Activated T-cell treated with anti-CD3 and anti-CD28 coated beads, Interleukin-2, amount 50 U/mL, for 4 hours (primary cell): ENCODE data around the gene TREML4. TPM values are rescaled to one million over a fixed set of nuclear protein-coding genes. Genes with fewer than 3 reads are reported as not detected.

Experiments used
- ATAC-seq, 2 donors: fragments of 200-7000 bp; cut with Tn5 transposase; one replicate each; pipeline ENCODE4 v1.10.0; 2021
- DNase-seq: peaks from one replicate; pipeline ENCODE4 v3.0.0-alpha.2; 2020
- H3K27me3 Mint-ChIP-seq: one replicate; pipeline ENCODE4 v1.8.0; 2021; ENCODE audit warnings: low read depth, mixed read lengths
- H3K36me3 Mint-ChIP-seq: one replicate; pipeline ENCODE4 v1.8.0; 2022; ENCODE audit warnings: mixed read lengths; ENCODE audit not compliant: insufficient read depth
- H3K4me1 Mint-ChIP-seq: one replicate; pipeline ENCODE4 v1.8.0; 2021; ENCODE audit warnings: low read depth, mixed read lengths
- H3K4me3 Mint-ChIP-seq: one replicate; pipeline ENCODE4 v1.8.0; 2021; ENCODE audit warnings: mild to moderate bottlenecking, moderate library complexity, mixed read lengths
- H3K9me3 Mint-ChIP-seq: one replicate; pipeline ENCODE4 v1.8.0; 2021; ENCODE audit warnings: mixed read lengths
- total RNA-seq, 3 donors: library from RNA; stranded (reverse); gene quantifications; one replicate each; pipeline ENCODE4 v1.2.1, GENCODE V29; 2021

The TREML4 gene
- total RNA-seq, 3 donors from 2014 or later = not detected

GRCh38 chr6:41197234-41197633, 30.9 kb upstream of the TREML4 start:
- H3K4me3 Mint-ChIP-seq = no peak overlapping the region
- peaks cover 10% of the 10 kb centered on the region for H3K36me3 Mint-ChIP-seq
- H3K27me3 Mint-ChIP-seq = no peaks in the 10 kb centered on the region
- H3K4me1 Mint-ChIP-seq = peaks cover 82% of the 10 kb centered on the region
- DNase-seq (no peak), ATAC-seq (no peak)
- no peaks in the 10 kb centered on the region for H3K9me3 Mint-ChIP-seq

GRCh38 chr6:41199552-41200246, 28.4 kb upstream of the TREML4 start:
- H3K27me3 Mint-ChIP-seq = no peaks in the 10 kb centered on the region
- no peak for DNase-seq
- peaks cover 84% of the 10 kb centered on the region for H3K4me1 Mint-ChIP-seq
- ATAC-seq = peak; percentile 70 to 74
- no peaks in the 10 kb centered on the region for H3K9me3 Mint-ChIP-seq
- H3K4me3 Mint-ChIP-seq = peak overlapping the region; percentile 53
- peaks cover 10% of the 10 kb centered on the region for H3K36me3 Mint-ChIP-seq

DNA sequence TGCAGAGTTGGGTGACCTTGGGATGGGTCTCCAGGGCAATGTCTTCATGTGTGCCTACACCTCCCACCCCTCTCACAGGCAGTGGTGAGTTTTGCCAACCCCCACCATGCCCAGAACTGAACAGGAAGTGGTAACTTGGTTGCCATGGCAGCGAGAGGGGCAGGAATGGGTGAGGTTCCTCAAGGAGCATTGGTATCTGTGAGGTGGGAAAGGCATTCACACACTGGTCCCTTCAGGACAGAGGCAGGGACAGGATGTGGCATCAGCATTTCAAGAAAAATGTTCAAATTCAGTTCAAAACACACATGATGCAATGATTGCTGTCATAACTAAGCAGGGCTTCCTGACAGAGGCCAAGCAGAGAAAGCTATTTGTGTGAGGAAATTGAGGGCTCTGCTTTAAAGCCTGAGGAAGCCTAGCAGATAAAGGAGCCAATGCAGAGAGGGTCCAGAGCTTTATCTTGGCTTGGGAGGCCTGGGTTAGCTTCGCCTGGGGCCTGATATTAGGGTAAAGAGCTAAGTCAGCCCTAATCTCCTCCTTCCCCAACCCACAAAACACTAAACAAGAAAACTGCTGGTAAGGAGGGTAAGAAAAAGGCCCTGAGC, 27.8 kb upstream of the TREML4 start:
- H3K4me1 Mint-ChIP-seq = peaks cover 77% of the 10 kb centered on the region
- no peaks in the 10 kb centered on the region for H3K27me3 Mint-ChIP-seq
- H3K36me3 Mint-ChIP-seq = peaks cover 8% of the 10 kb centered on the region
- no peaks in the 10 kb centered on the region for H3K9me3 Mint-ChIP-seq
- H3K4me3 Mint-ChIP-seq = peak overlapping the region; percentile 53
- DNase-seq = peak; percentile 22
- ATAC-seq = peak; percentile 24 to 39

DNA sequence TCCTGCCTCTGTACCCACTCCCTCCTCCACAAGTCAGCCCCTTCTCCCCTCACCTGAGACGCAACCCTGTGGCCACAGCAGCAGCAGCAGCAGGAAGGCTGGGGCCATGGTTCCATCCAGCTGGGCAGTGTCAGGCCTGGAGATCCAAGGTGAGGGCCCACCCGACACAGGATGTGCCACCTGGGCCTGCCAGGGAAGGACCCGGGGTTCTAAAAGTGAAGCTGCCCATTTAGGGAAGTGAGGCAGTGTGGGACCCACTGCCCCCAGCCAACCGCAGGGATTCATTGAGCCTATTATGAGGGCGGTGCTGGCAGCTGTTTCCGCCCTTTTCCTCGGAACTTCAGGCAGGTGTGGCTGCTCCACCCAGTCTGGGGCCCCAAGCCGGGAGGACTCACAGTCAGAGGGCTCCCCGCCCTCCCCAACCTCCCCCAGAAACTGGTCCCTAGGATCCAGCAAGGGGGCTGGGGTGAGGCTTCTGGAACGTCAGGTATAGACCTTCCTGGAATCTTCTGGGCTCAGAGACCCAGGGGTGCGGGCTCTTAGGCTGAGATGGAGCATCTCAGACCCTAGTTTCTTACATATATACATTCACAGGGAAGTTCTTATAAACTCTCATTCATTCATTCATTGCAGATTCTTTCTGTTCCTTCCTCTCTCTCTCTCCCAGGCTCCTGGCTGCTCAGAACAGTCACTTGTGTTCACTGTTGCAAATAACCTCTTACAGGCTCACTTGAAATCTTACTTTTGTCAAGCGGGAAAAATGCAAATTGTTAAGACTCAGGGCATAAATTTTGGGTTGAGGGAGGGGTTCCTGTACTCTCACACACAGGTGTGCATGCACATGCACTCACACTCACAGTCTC, 27.0 kb upstream of the TREML4 start, which contains the start of gene TREML2:
Gene TREML2 (minus strand): TSS at position 249 of the 863 bp plus-strand sequence. CDS start 141 bp downstream, at position 108.
- H3K27me3 Mint-ChIP-seq = no peaks in the 10 kb centered on the region
- ATAC-seq (peak; percentile 18 to 33), DNase-seq (no peak)
- H3K9me3 Mint-ChIP-seq = no peaks in the 10 kb centered on the region
- peaks cover 8% of the 10 kb centered on the region for H3K36me3 Mint-ChIP-seq
- H3K4me1 Mint-ChIP-seq = peaks cover 72% of the 10 kb centered on the region
- H3K4me3 Mint-ChIP-seq = peak within 1 kb of the TSS; percentile 53

DNA sequence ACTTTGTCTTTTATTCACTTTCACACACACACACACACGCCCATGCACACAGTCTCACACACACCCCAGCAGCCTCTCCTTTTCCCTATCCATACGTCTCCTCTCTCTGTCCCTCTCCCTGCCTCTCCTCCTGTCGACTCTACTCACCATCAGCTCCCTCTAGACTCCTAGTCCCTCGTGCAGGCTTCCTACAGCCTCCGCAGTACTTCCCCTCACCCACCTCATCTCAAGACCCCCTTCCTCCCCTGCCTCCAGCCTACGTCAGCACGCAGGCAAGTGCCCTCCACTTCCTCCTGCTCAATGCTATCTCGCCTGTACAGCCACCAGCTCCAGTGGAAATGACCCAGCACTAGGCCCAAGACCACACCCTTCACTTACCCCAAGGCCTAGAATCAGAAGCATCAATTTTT, 26.4 kb upstream of the TREML4 start:
- H3K4me1 Mint-ChIP-seq = peaks cover 67% of the 10 kb centered on the region
- H3K27me3 Mint-ChIP-seq = no peaks in the 10 kb centered on the region
- H3K9me3 Mint-ChIP-seq = no peaks in the 10 kb centered on the region
- ATAC-seq (no peak), DNase-seq (no peak)
- peaks cover 4% of the 10 kb centered on the region for H3K36me3 Mint-ChIP-seq
- peak overlapping the region; percentile 53 for H3K4me3 Mint-ChIP-seq

GRCh38 chr6:41204156-41204555, 24.0 kb upstream of the TREML4 start:
- peaks cover 57% of the 10 kb centered on the region for H3K4me1 Mint-ChIP-seq
- no peak overlapping the region for H3K4me3 Mint-ChIP-seq
- H3K27me3 Mint-ChIP-seq = no peaks in the 10 kb centered on the region
- no peak for ATAC-seq
- H3K9me3 Mint-ChIP-seq = peaks cover 6% of the 10 kb centered on the region
- no peak for DNase-seq
- H3K36me3 Mint-ChIP-seq = no peaks in the 10 kb centered on the region

DNA sequence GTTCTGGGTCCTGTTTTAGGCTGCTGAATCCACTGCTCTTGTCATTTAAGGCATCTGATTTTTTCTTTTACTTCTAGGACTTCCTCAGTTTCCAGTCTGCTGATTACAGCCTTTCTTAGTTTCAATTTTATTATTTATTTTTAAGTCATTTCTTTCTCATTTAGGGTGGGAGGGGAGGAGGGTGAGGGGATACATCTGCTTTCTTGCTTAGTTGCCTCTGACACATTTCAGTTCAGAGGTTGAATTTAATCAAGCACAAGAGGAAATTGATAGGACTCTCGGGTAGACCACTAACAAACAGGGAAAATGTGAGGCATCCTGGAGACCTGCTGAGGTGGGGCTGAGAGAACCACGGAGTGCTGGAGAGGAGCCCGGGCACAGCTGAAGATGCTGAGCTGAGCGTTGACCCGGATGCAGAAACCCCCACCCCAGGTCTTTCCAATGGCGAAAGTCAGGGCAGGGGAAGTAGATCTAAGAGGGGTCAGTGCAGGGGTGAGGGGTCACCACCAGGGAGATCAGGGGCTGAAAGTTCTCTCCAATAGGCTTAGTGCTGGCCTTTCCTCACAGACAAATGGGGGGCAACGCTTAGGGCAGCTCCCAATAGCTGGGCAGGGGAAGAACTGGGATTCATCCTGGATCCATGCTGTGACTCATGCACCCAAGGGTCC, 19.6 kb upstream of the TREML4 start:
- Mint-ChIP-seq H3K4me3 (no peak overlapping the region), H3K36me3 (no peaks in the 10 kb centered on the region), H3K27me3 (peaks cover 1% of the 10 kb centered on the region), H3K9me3 (peaks cover 6% of the 10 kb centered on the region), H3K4me1 (peaks cover 27% of the 10 kb centered on the region)
- DNase-seq (no peak), ATAC-seq (no peak)

GRCh38 chr6:41209547-41210320, 18.4 kb upstream of the TREML4 start:
- H3K27me3 Mint-ChIP-seq = peaks cover 5% of the 10 kb centered on the region
- ATAC-seq = no peak
- peaks cover 14% of the 10 kb centered on the region for H3K9me3 Mint-ChIP-seq
- H3K36me3 Mint-ChIP-seq = peaks cover 3% of the 10 kb centered on the region
- H3K4me1 Mint-ChIP-seq = peaks cover 21% of the 10 kb centered on the region
- DNase-seq = no peak
- H3K4me3 Mint-ChIP-seq = no peak overlapping the region

GRCh38 chr6:41214559-41215238, 13.4 kb upstream of the TREML4 start:
- Mint-ChIP-seq H3K27me3 (peaks cover 5% of the 10 kb centered on the region), H3K4me3 (no peak overlapping the region), H3K4me1 (peaks cover 10% of the 10 kb centered on the region), H3K36me3 (peaks cover 3% of the 10 kb centered on the region), H3K9me3 (peaks cover 8% of the 10 kb centered on the region)
- DNase-seq = no peak
- no peak for ATAC-seq

- H3K4me1 Mint-ChIP-seq = peaks cover 4% of the 10 kb centered on the region
- H3K27me3 Mint-ChIP-seq = peaks cover 5% of the 10 kb centered on the region
- no peak overlapping the region for H3K4me3 Mint-ChIP-seq
- ATAC-seq (no peak), DNase-seq (no peak)
- H3K9me3 Mint-ChIP-seq = peaks cover 12% of the 10 kb centered on the region
- H3K36me3 Mint-ChIP-seq = peaks cover 3% of the 10 kb centered on the region
Measured at GRCh38 chr6:41215777-41216176, 12.4 kb upstream of the TREML4 start.

DNA sequence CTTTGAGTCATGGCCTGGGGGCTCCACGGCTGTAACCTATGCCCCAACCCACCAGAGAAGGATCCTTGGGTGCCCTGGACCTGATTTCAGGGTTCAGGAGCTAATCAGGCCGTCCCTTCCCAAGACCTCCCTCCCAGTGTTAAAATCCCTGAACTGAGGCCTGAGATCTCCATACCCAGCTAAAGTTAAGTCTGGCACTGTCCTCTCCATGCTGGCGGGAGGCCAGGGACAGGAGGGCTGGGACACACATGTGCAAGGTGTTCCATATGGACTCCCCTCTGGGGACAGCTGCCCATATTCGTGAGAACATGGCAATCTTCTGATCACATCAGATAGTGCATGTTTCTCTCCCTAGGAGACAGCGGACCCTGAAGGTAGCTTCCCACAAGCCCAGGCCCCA, 11.5 kb upstream of the TREML4 start:
- Mint-ChIP-seq H3K27me3 (peaks cover 5% of the 10 kb centered on the region), H3K36me3 (peaks cover 3% of the 10 kb centered on the region), H3K4me1 (peaks cover 4% of the 10 kb centered on the region), H3K4me3 (no peak overlapping the region), H3K9me3 (peaks cover 14% of the 10 kb centered on the region)
- DNase-seq = no peak
- ATAC-seq = no peak

DNA sequence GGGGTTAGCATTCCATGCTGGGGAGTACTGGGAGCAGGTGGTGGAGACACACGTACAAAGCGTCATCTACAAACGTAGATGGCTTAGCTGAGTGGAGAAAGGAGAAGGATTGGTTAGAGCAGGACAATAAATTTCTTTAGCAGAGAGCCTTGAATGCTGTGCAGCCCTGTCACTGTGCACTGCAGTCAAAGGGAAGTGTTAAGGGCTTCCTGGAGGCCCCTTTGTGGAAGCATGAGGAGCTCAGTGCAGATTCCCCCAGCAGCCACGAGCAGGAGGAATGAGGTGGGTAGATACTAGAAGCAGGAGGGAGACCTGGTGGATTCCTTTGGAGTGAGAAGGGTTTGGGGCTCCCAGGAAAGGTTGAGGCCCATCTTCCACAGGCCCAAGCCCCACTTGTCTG, 6.1 kb upstream of the TREML4 start:
- peaks cover 4% of the 10 kb centered on the region for H3K27me3 Mint-ChIP-seq
- H3K36me3 Mint-ChIP-seq = no peaks in the 10 kb centered on the region
- ATAC-seq (no peak), DNase-seq (no peak)
- no peak overlapping the region for H3K4me3 Mint-ChIP-seq
- peaks cover 4% of the 10 kb centered on the region for H3K4me1 Mint-ChIP-seq
- H3K9me3 Mint-ChIP-seq = peaks cover 6% of the 10 kb centered on the region

- peaks cover 4% of the 10 kb centered on the region for H3K27me3 Mint-ChIP-seq
- ATAC-seq (no peak), DNase-seq (no peak)
- H3K4me3 Mint-ChIP-seq = no peak overlapping the region
- peaks cover 6% of the 10 kb centered on the region for H3K9me3 Mint-ChIP-seq
- no peaks in the 10 kb centered on the region for H3K36me3 Mint-ChIP-seq
- peaks cover 4% of the 10 kb centered on the region for H3K4me1 Mint-ChIP-seq
Measured at GRCh38 chr6:41222513-41222912, 5.6 kb upstream of the TREML4 start.
